ENCODE measurements around the gene NTRK3.

NTRK3 gene

GRCh38 chr15:87916208-87916607 lies 340.3 kb downstream of the NTRK3 start:
- no peak overlapping the region for H3K4me3 ChIP-seq (replicated peaks; ENCODE audit: insufficient read depth, low read length)
- TF ChIP-seq SPI1 (IDR thresholded peaks at IDR 0.05; ENCODE audit: borderline replicate concordance, low read depth) (no peak), POLR2AphosphoS5 (IDR thresholded peaks at IDR 0.05; ENCODE audit: low read depth) (no peak), GABPA (IDR thresholded peaks at IDR 0.05; ENCODE audit: low read depth) (no peak)
- TF ChIP-seq, protein P1, sequence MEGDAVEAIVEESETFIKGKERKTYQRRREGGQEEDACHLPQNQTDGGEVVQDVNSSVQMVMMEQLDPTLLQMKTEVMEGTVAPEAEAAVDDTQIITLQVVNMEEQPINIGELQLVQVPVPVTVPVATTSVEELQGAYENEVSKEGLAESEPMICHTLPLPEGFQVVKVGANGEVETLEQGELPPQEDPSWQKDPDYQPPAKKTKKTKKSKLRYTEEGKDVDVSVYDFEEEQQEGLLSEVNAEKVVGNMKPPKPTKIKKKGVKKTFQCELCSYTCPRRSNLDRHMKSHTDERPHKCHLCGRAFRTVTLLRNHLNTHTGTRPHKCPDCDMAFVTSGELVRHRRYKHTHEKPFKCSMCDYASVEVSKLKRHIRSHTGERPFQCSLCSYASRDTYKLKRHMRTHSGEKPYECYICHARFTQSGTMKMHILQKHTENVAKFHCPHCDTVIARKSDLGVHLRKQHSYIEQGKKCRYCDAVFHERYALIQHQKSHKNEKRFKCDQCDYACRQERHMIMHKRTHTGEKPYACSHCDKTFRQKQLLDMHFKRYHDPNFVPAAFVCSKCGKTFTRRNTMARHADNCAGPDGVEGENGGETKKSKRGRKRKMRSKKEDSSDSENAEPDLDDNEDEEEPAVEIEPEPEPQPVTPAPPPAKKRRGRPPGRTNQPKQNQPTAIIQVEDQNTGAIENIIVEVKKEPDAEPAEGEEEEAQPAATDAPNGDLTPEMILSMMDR (IDR thresholded peaks at IDR 0.05; ENCODE audit: insufficient read depth, low read length): no peak
- TF ChIP-seq, protein P2, sequence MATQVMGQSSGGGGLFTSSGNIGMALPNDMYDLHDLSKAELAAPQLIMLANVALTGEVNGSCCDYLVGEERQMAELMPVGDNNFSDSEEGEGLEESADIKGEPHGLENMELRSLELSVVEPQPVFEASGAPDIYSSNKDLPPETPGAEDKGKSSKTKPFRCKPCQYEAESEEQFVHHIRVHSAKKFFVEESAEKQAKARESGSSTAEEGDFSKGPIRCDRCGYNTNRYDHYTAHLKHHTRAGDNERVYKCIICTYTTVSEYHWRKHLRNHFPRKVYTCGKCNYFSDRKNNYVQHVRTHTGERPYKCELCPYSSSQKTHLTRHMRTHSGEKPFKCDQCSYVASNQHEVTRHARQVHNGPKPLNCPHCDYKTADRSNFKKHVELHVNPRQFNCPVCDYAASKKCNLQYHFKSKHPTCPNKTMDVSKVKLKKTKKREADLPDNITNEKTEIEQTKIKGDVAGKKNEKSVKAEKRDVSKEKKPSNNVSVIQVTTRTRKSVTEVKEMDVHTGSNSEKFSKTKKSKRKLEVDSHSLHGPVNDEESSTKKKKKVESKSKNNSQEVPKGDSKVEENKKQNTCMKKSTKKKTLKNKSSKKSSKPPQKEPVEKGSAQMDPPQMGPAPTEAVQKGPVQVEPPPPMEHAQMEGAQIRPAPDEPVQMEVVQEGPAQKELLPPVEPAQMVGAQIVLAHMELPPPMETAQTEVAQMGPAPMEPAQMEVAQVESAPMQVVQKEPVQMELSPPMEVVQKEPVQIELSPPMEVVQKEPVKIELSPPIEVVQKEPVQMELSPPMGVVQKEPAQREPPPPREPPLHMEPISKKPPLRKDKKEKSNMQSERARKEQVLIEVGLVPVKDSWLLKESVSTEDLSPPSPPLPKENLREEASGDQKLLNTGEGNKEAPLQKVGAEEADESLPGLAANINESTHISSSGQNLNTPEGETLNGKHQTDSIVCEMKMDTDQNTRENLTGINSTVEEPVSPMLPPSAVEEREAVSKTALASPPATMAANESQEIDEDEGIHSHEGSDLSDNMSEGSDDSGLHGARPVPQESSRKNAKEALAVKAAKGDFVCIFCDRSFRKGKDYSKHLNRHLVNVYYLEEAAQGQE (IDR thresholded peaks at IDR 0.05; ENCODE audit: insufficient replicate concordance, low read depth): no peak
- DNase-seq (ENCODE audit: low read depth in 1 of 2, low spot score in 1 of 2): no peak
- H3K27ac ChIP-seq (replicated peaks): no peak overlapping the region
- H3K27me3 ChIP-seq (ENCODE audit: insufficient read depth, poor library complexity, severe bottlenecking): no peaks in the 10 kb centered on the region

DNA sequence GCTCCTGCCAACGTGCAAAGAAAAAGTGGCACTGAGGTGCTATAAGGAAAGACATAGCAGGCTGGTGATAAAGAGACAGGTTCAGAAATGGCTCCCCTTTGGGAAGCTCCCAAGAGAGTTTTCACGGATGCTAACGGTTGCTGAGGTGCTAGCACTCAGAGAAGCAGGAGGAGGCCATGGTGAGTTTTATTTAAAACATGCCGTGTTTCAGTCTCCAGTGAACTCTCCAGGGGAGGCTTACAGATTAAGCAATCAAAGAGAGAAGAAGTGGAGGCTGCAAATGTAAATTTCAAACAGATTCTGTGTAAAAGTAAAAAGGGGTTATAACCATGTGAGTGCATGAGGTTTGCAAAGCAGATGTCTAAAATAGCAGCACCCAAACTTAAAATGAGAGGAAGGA lies 346.2 kb downstream of the NTRK3 start:
- H3K4me3 ChIP-seq (replicated peaks; ENCODE audit: insufficient read depth, low read length): no peak overlapping the region
- H3K27me3 ChIP-seq (ENCODE audit: insufficient read depth, poor library complexity, severe bottlenecking): peaks cover 2% of the 10 kb centered on the region
- TF ChIP-seq, protein P2 (IDR thresholded peaks at IDR 0.05; ENCODE audit: insufficient replicate concordance, low read depth): no peak
- TF ChIP-seq POLR2AphosphoS5 (IDR thresholded peaks at IDR 0.05; ENCODE audit: low read depth) (no peak), GABPA (IDR thresholded peaks at IDR 0.05; ENCODE audit: low read depth) (no peak), SPI1 (IDR thresholded peaks at IDR 0.05; ENCODE audit: borderline replicate concordance, low read depth) (no peak)
- TF ChIP-seq, protein P1 (IDR thresholded peaks at IDR 0.05; ENCODE audit: insufficient read depth, low read length): no peak
- no peak for DNase-seq (ENCODE audit: low read depth in 1 of 2, low spot score in 1 of 2)
- no peak overlapping the region for H3K27ac ChIP-seq (replicated peaks)

- TF ChIP-seq, protein P2 (IDR thresholded peaks at IDR 0.05; ENCODE audit: insufficient replicate concordance, low read depth): no peak
- TF ChIP-seq POLR2AphosphoS5 (IDR thresholded peaks at IDR 0.05; ENCODE audit: low read depth) (no peak), SPI1 (IDR thresholded peaks at IDR 0.05; ENCODE audit: borderline replicate concordance, low read depth) (no peak), GABPA (IDR thresholded peaks at IDR 0.05; ENCODE audit: low read depth) (no peak)
- TF ChIP-seq, protein P1 (IDR thresholded peaks at IDR 0.05; ENCODE audit: insufficient read depth, low read length): no peak
- Histone ChIP-seq H3K4me3 (replicated peaks; ENCODE audit: insufficient read depth, low read length) (no peak overlapping the region), H3K27me3 (ENCODE audit: insufficient read depth, poor library complexity, severe bottlenecking) (peaks cover 2% of the 10 kb centered on the region), H3K27ac (replicated peaks) (no peak overlapping the region)
- no peak for DNase-seq (ENCODE audit: low read depth in 1 of 2, low spot score in 1 of 2)
Observed at GRCh38 chr15:87907676-87908446, 348.7 kb downstream of the NTRK3 start.
